ENCODE data around the gene NOD1.
"Not testable (repeated sequence)": the region's sequence is repeated elsewhere in the genome, so short reads cannot be mapped to it uniquely, and the experiment has no call there.

NOD1 gene

GRCh38 chr7:30422922-30423321, 55.7 kb downstream of the NOD1 start:
- Histone ChIP-seq H3K9me3 (ENCODE audit: severe bottlenecking) (no peaks in the 10 kb centered on the region), H3K4me1 (ENCODE audit: insufficient read depth, poor library complexity, severe bottlenecking) (no peaks in the 10 kb centered on the region), H3K36me3 (ENCODE audit: low read depth) (peaks cover 7% of the 10 kb centered on the region; the same call in 1 of the 2 replicates), H3K27me3 (ENCODE audit: insufficient read depth, poor library complexity, severe bottlenecking) (no peaks in the 10 kb centered on the region), H3K27ac (ENCODE audit: poor library complexity, severe bottlenecking) (no peak overlapping the region), H3K4me3 (ENCODE audit: severe bottlenecking) (no peak overlapping the region)
- DNase-seq (ENCODE audit: low spot score), result no peak
- ATAC-seq (ENCODE audit: low read depth), result no peak
- no peak for TF ChIP-seq CTCF (IDR thresholded peaks at IDR 0.05; ENCODE audit: poor library complexity, severe bottlenecking)

- no peaks in the 10 kb centered on the region for H3K27me3 ChIP-seq (ENCODE audit: insufficient read depth, poor library complexity, severe bottlenecking)
- no peak for TF ChIP-seq CTCF (IDR thresholded peaks at IDR 0.05; ENCODE audit: poor library complexity, severe bottlenecking)
- no peaks in the 10 kb centered on the region for H3K9me3 ChIP-seq (ENCODE audit: severe bottlenecking)
- no peak overlapping the region for H3K4me3 ChIP-seq (ENCODE audit: severe bottlenecking)
- H3K27ac ChIP-seq (ENCODE audit: poor library complexity, severe bottlenecking), result no peak overlapping the region
- ATAC-seq (ENCODE audit: low read depth) (no peak), DNase-seq (ENCODE audit: low spot score) (no peak)
- no peaks in the 10 kb centered on the region for H3K4me1 ChIP-seq (ENCODE audit: insufficient read depth, poor library complexity, severe bottlenecking)
- H3K36me3 ChIP-seq (ENCODE audit: low read depth), result peaks cover 4% of the 10 kb centered on the region; the same call in 1 of the 2 replicates
Observed at GRCh38 chr7:30421647-30422196, 56.9 kb downstream of the NOD1 start.

GRCh38 chr7:30420662-30421061, 57.9 kb downstream of the NOD1 start:
- Histone ChIP-seq H3K27ac (ENCODE audit: poor library complexity, severe bottlenecking) (no peak overlapping the region), H3K4me3 (ENCODE audit: severe bottlenecking) (no peak overlapping the region), H3K9me3 (ENCODE audit: severe bottlenecking) (no peaks in the 10 kb centered on the region), H3K27me3 (ENCODE audit: insufficient read depth, poor library complexity, severe bottlenecking) (no peaks in the 10 kb centered on the region), H3K36me3 (ENCODE audit: low read depth) (0 out of 2 replicates have a peak, but pooled peaks cover 4% of the 10 kb centered on the region), H3K4me1 (ENCODE audit: insufficient read depth, poor library complexity, severe bottlenecking) (no peaks in the 10 kb centered on the region)
- TF ChIP-seq CTCF (IDR thresholded peaks at IDR 0.05; ENCODE audit: poor library complexity, severe bottlenecking), result no peak
- DNase-seq (ENCODE audit: low spot score), result no peak
- no peak for ATAC-seq (ENCODE audit: low read depth)

- DNase-seq (ENCODE audit: low spot score); H3K4me1 ChIP-seq (ENCODE audit: insufficient read depth, poor library complexity, severe bottlenecking); H3K27me3 ChIP-seq (ENCODE audit: insufficient read depth, poor library complexity, severe bottlenecking); H3K27ac ChIP-seq (ENCODE audit: poor library complexity, severe bottlenecking); H3K4me3 ChIP-seq (ENCODE audit: severe bottlenecking); H3K36me3 ChIP-seq (ENCODE audit: low read depth); H3K9me3 ChIP-seq (ENCODE audit: severe bottlenecking); ATAC-seq (ENCODE audit: low read depth): not testable (repeated sequence)
Observed at GRCh38 chr7:30420080-30420479, 58.5 kb downstream of the NOD1 start.

- no peaks in the 10 kb centered on the region for H3K27me3 ChIP-seq (ENCODE audit: insufficient read depth, poor library complexity, severe bottlenecking)
- H3K4me1 ChIP-seq (ENCODE audit: insufficient read depth, poor library complexity, severe bottlenecking), result no peaks in the 10 kb centered on the region
- no peak overlapping the region for H3K27ac ChIP-seq (ENCODE audit: poor library complexity, severe bottlenecking)
- no peak overlapping the region for H3K4me3 ChIP-seq (ENCODE audit: severe bottlenecking)
- no peak for DNase-seq (ENCODE audit: low spot score)
- H3K9me3 ChIP-seq (ENCODE audit: severe bottlenecking), result no peaks in the 10 kb centered on the region
- no peak for TF ChIP-seq CTCF (IDR thresholded peaks at IDR 0.05; ENCODE audit: poor library complexity, severe bottlenecking)
- no peaks in the 10 kb centered on the region for H3K36me3 ChIP-seq (ENCODE audit: low read depth)
- ATAC-seq (ENCODE audit: low read depth), result no peak
Observed at GRCh38 chr7:30413864-30414263, 64.7 kb downstream of the NOD1 start.
